ENCODE measurements around the gene HYKK.
"Not testable (repeated sequence)": the region's sequence is repeated elsewhere in the genome, so short reads cannot be mapped to it uniquely, and the experiment has no call there.

The HYKK gene

DNA sequence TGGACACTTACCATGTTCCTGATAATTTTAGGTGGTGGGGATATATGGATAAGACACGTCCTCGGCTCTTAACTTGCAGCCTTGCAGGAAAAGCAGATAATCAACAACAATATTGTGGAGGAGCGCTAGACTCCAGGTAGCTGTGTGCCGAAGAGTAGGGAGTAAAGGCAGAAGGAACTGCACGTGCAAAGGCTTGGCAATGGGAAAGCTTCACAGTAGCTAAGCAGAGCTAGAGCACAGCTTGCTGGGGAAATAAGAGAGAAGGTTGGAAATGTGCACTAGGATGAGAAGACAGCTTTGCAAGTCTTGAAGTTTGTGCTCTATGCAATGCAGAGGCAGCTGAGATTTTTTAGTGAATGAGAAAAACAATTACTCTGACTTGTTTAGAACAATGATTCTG, 45.2 kb downstream of the HYKK start:
- DNase-seq = no peak
- TF ChIP-seq POLR2A (IDR thresholded peaks at IDR 0.05; ENCODE audit: low read length) (no peak), GATA1 (IDR thresholded peaks at IDR 0.05; ENCODE audit: low read depth, low read length) (no peak)

DNA sequence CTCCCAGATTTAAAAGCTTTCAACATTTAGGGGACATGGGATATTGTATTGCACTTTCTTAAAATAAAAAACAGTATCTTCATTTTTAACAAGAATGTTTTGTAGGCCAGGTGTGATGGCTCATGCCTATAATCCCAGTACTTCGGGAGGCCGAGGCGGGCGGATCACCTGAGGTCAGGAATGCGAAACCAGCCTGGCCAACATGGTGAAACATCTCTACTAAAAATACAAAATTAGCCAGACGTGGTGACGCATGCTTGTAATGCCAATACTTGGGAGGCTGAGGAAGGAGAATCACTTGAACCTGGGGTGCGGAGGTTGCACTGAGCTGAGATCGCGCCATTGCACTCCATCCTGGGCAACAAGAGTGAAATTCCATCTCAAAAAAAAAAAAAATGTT, 52.8 kb downstream of the HYKK start:
- not testable (repeated sequence) for DNase-seq

DNA sequence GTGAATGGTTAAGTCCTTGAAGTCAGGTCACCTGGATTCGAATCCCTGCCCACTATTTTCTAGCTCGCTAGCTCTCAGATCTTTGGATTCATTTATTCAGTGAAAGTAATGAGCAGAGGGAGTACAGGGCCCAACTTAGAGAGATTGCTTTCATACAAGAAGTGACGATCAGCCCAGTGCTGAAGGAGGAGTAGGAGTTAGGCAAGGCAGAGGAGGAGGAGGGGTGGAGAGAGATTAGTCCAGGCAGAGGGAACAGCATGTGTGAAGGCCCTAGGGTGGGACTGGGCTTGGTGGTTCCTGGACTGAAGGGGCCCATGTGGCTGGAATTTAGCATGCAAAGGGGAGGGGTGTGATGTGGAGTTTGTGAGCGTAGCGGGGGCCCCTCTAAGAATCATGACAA, 54.1 kb downstream of the HYKK start:
- no peak for DNase-seq
- TF ChIP-seq POLR2A (IDR thresholded peaks at IDR 0.05; ENCODE audit: low read length) (no peak), GATA1 (IDR thresholded peaks at IDR 0.05; ENCODE audit: low read depth, low read length) (no peak)

DNA sequence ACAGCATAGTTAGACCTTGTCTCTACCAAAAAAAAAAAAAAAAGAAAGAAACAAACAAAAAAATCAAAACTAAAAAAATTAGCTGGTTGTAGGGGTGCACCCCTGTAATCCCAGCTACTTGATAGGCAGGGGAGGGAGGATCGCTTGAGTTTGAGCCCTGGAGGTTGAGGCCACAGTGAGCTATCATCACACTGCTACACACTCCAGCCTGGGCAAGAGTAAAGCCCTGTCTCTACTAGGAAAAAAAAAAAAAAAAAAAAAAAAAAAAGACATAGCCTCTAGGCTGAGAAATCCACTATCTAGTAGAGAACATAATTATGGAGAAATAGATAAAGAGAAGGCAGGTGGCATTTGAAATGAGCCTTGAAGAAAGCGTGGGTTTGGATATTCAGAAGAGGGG, 55.7 kb downstream of the HYKK start:
- no peak for DNase-seq
- TF ChIP-seq GATA1 (IDR thresholded peaks at IDR 0.05; ENCODE audit: low read depth, low read length) (no peak), POLR2A (IDR thresholded peaks at IDR 0.05; ENCODE audit: low read length) (no peak)

DNA sequence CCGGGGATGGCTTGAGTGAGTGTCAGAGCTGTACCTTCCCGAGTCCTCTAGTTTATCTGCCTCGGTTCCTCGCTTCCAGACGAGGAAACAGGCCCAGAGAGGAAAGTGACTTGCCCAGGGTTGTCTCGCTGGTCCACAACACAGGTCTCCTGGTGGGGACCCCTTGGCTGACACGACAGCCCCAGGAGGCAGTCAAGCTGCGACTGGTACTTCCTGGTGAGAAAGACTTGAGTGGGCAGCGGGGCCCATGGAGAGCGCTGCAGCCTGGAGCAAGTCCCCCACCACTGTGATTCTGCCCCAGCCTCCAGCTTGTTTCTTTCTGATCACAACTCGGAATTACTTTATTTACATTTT, 57.3 kb downstream of the HYKK start:
- no peak for DNase-seq
- no peak for TF ChIP-seq POLR2A (IDR thresholded peaks at IDR 0.05; ENCODE audit: low read length)
- no peak for TF ChIP-seq GATA1 (IDR thresholded peaks at IDR 0.05; ENCODE audit: low read depth, low read length)

DNA sequence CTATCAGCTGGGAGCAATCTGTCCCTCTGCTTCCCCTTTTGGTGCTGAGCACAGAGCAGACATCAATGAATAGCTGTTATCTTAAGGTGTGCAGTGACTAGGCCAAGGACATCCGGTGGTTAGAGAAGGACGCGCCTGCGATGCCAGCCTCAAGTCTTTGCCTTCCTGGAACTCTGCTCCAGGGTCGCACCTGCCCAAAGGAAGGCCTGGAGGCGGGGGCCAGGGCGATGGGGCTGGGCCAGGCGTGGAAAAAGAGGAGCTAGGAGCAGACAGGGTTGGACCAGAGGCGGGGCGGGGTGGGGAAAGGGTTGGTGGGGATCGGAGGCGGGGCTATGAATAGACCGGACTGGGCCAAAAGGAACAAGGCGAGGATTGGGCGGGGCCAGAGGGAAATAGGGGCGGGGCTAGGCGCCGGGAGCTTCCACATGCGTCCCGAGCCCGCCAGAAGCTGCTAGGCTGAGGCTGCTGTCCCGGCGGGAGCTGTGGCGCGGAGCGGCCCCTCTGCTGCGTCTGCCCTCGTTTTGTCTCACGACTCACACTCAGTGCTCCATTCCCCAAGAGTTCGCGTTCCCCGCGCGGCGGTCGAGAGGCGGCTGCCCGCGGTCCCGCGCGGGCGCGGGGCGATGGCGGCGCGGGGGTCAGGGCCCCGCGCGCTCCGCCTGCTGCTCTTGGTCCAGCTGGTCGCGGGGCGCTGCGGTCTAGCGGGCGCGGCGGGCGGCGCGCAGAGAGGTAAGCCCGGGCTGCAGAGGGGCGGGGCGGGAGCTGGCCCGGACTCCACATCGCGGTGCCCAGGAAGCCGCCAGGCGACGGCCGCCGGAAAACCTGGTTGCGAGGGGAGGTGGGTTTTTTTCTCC, 57.9 kb downstream of the HYKK start, which contains the start of gene CHRNA5:
CHRNA5 (plus strand) TSS at position 424 of the 854 bp plus-strand sequence; CDS start at position 624, 200 bp downstream.
- TF ChIP-seq GATA1 (IDR thresholded peaks at IDR 0.05; ENCODE audit: low read depth, low read length) (no peak), POLR2A (IDR thresholded peaks at IDR 0.05; ENCODE audit: low read length) (no peak)
- DNase-seq = peak; percentile 78 to 83

DNA sequence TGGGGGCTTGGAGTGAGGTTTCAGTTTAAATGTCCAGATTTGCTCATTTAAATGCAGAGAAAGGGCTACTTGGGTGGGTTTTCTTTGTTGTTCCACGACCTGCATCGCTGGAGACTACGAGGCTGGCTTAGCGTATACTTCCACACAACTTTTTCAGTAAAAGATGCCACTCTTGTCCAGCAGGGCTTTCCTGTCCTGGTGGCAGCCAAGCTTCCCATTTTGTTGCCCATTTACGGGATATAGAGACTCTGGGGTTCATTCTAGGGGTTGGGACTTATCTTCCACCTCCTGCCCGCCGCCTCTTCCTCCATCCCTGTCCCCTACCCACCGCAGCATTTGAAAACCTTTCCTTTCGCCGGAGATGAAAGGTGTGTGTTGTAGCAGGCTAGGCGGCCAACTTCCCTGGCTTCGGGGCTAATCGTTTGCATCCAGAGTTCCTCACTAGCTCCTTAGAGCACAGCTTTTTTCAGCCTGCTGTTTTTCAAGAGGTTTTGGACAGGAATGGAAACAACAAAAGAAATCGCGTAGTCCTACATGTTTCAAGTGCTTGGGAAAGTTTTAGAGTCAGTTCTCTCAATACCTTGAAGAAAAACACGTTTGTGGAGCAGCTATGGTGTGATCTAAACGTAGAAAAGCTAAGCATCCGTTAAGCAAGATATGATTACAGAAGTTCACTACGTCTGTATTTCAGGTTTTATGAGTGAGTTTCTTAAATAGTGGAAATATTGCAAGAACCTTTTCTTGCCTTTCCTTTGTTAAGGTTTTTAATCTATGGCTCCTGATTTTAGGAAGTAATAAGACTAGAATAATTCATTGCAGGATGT, 58.8 kb downstream of the HYKK start:
- TF ChIP-seq POLR2A (IDR thresholded peaks at IDR 0.05; ENCODE audit: low read length) = no peak
- TF ChIP-seq GATA1 (IDR thresholded peaks at IDR 0.05; ENCODE audit: low read depth, low read length) = no peak
- DNase-seq = no peak

DNA sequence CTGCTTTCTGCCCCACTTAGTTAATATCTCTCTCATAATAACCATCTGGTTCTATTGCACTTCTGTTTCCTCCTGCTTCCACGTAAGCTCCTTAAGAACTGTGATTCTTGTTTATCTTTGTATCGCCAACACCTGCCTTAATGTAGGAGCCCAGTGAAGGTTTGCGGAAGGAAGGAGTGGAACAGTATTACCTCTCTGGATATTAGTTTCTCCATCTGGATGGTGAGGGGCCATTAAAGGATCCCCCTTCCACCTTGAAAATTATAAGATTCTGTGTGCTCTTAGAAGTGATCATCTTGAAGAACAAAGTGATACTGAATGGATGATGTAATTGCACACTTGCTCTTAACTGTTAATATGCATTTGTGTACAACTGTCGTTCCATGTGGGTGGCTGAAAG, 60.2 kb downstream of the HYKK start:
- DNase-seq = no peak
- no peak for TF ChIP-seq POLR2A (IDR thresholded peaks at IDR 0.05; ENCODE audit: low read length)
- no peak for TF ChIP-seq GATA1 (IDR thresholded peaks at IDR 0.05; ENCODE audit: low read depth, low read length)

DNA sequence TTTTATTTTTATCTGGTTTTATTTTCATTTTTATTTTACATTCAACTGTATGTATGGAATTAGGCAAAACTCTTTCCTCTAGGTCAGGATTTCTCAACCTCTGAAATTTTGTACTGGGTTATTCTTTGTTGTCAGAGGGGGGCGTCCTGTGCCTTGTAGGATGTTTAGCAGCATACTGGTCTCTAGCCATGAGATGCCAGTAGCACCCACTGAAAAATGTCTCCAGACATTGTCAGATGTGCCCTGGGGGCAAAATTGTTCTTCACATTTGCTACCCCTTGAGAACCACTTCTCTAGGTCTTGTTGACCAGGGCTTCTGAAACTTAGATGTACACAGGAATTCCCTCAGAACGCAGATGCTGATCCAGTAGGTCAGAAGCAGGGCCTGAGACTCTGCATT, 63.3 kb downstream of the HYKK start:
- no peak for DNase-seq
- TF ChIP-seq GATA1 (IDR thresholded peaks at IDR 0.05; ENCODE audit: low read depth, low read length) = no peak
- no peak for TF ChIP-seq POLR2A (IDR thresholded peaks at IDR 0.05; ENCODE audit: low read length)

DNA sequence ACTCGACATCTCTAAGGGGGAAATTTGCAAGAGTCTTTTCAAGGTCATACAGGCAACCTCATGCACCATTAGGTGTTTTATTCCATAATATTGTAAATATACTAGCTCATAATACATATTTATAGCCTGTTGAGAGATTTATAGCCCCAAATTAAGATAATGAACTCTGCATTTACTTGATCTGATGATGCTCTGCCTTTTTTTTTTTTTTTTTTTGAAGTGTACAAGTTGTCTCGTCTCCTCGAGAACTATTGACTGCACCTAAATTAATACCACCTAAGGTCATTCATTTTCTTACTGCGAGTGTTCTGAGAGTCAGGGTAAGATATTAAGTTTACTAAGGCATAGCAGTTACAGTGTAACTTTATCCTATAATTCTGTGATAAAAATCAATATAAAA, 64.0 kb downstream of the HYKK start:
- TF ChIP-seq POLR2A (IDR thresholded peaks at IDR 0.05; ENCODE audit: low read length) = no peak
- no peak for TF ChIP-seq GATA1 (IDR thresholded peaks at IDR 0.05; ENCODE audit: low read depth, low read length)

DNA sequence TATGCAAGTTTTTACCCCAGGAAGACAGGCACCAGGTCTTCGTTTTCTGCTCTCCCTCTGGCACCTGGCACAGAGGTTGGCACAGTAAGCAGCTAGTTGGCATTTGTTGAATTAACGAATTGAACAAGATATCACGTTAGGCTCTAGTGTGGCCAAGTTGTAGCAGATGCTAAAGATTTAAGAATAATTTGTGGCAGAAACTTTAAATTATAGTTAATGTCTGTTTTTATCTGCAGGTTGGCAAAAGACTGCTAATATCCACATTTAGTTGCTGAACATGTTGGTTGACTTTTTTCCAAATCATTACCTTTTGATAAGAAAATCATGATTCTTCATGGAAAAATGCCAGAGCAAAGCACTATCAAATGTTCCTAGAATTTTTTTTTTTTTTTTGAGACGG, 66.0 kb downstream of the HYKK start:
- DNase-seq = no peak
- TF ChIP-seq GATA1 (IDR thresholded peaks at IDR 0.05; ENCODE audit: low read depth, low read length) (no peak), POLR2A (IDR thresholded peaks at IDR 0.05; ENCODE audit: low read length) (no peak)

More for the DNA sequence above, 64.0 kb downstream of the HYKK start:
- no peak for DNase-seq

DNA sequence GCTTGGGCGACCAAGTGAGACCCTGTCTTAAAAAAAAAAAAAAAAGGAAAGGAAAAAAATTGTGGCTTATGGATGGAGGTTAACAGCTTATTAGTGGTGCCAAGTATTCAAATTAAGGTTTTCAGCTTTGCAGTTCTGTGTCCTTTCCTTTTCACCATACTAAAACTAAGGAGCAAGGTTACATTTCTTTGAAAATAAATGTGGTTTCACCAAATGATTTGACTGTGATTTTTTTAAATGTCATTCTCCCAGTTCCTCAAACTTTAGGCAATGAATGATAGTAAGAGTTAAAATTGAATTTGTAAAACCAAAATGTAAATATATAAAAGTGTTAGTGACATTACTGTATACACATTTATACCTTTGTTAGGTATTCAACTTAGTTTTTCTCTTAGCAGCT, 67.6 kb downstream of the HYKK start:
- no peak for TF ChIP-seq GATA1 (IDR thresholded peaks at IDR 0.05; ENCODE audit: low read depth, low read length)
- no peak for TF ChIP-seq POLR2A (IDR thresholded peaks at IDR 0.05; ENCODE audit: low read length)
- DNase-seq = no peak

Measured in erythroblast (primary cell).